Posterior vena cava (tissue), 2 donors: ENCODE data around the gene KLF15. TPM values are rescaled to one million over a fixed set of nuclear protein-coding genes. Genes with fewer than 3 reads are reported as not detected.
A peak's percentile ranks its signal among the peaks of the same experiment; 100 is the strongest.

Experiments
- DNase-seq: peaks from one replicate; pipeline ENCODE4 v3.0.0-alpha.2; 2020; ENCODE audit warnings: low spot score
- intact Hi-C, 2 donors: fragments of 100-400 bp; cut with DNase I; formaldehyde crosslinking; loops; one replicate each; pipeline versions ENCODE4 v1.14.1 to v1.14.2; 2022 to 2023
- long read RNA-seq, 2 donors: library from polyadenylated mRNA; unstranded; transcript quantifications; one replicate each; pipeline ENCODE4 v2.0.0, GENCODE V29; 2020 to 2021
- total RNA-seq, 2 donors: library from RNA; stranded (reverse); fragmentation: NEBNext Ultra II Directional; extraction: Animal tissue kit (Norgen Biotek cat#: 25700); gene quantifications; one replicate each; pipeline ENCODE4 v1.2.1, GENCODE V29; 2021
- donor health status: DM: yes; HTN: yes; CAD: no.
- donor health status: DM: yes; HTN: yes; CAD: no.

The KLF15 gene
- 10 to 100 TPM; 10.6 to 15.5 TPM for total RNA-seq
- long read RNA-seq, donor 1, partial matches to known transcripts: 1 of 3 reads
- long read RNA-seq, donor 1, other reads (novel, unspliced or antisense): 1 of 3 reads
- long read RNA-seq, donor 2: 0 reads

DNA sequence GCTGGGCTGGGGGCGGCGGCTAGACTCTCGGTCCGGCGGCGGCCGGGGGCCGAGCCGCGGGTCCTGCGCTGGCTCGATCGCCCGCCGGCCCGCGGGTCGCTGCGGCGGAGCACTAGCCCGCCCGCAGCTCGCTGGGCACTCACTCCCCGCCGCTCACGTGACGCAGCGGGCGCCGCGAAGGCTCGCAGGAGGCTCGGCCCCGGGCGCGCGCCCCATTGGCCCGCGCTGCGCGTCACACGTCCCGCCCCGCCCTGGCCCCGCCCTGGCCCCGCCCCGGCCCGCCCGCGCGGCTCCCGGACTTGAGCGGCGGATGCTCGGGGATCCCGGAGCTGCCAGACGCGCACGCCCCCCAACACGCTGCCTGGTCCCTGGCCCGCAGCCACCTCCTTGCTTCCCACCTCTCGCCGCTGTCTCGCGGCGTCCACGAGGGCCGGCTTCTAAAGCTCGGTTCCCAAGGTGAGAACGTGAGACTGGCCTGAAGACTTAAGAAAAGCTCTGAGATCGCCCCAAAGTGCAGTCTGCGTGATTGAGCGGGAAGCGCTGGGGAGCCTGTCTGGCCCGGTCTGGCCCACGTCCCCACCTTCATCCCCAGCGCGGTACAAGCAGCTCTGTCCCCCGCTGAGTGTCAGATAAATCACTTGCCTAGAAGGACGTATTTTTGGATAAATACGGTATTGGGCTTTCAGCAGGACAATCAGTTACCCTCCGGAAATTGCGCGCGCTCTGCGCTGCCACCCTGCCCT is at the start of gene KLF15:
Gene KLF15, minus strand, starts transcription at position 114 of the 743 bp plus-strand sequence. CDS start 4,486 bp downstream, outside the sequence.
- DNase-seq: peak; percentile 95
- intact Hi-C loops: loop anchor here (10.0 kb wide), 1 partner anchor 93 kb away; no protein-coding TSS in a partner anchor

DNA sequence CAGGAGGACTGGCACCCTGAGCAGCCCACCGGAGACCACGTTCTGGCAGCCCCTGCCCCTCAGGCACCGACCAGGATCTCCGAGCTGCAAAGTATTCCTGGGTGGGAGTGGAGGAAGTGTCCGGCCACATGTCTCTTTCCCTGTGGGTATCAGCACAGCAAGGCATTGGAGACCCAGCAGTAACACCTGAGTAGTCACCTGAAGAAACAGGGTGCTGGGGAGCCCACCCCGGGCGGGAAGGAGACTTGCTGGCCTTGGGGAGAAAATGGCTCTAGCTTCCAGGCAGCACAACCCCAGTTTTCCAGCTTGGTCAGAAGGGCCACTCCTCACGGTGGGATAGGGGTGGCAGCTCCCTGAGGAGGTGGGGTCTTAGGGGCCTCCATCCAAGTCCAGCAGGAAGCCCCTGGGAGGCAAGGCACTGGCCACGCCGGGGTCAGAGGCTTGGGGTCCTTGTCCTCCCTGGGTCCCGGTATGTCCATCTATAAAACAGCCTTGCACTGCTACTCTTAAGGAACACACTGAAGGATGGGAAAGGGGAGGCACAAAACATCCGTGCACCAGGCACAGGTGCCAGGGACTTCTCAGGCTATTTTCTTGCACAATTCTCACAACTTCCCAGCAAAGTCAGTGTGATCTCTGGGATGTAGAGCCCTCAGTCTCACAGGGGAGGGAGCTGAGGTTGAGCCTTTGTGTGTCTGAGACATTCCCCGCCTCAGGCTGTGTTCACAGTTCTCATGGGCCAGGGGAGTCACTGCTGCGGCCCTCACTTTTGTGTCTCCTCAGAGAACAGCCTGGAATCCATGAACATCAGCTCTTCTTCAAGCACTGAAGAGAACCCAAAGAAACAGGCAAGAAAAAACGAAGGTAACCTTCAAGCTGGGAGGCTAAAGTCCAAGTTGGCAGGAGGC is 49.4 kb upstream of the KLF15 start:
- intact Hi-C loops: no loop called here
- no peak for DNase-seq

DNA sequence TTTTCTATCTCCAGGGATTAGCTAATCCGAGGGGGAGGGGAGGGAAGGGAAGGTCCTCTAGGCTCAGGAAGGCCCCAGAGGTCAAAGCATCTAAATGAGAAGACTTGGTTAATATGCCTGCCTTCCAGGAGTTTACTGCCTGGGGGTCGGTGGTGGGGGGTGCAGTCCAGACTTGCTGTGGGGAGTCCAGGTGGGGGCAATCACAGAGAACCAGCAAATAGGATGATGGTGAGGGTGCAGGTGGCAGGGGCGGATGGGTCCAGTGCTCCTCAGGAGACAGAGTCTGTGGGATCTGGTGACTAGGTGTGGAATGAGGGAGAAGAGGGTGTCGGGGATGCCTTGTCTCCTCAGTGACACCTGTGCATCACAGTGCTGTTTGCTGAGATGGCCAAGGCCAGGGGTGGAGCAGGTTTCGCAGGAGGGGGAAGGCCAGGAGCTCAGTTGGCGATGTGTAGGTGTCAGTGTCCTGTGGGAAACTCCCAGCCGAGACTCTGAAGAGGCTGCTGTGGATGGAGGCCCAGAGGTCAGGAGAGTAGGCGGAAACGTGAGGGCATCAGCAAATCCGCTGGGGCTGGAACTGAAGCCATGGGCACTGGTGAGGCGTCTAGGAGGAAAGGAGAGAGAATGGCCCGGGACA is 45.6 kb upstream of the KLF15 start:
- DNase-seq: no peak
- intact Hi-C loops: loop anchor here in 1 of 2 donors (5.0 kb wide), 1 partner anchor 535 kb away; no protein-coding TSS in a partner anchor

DNA sequence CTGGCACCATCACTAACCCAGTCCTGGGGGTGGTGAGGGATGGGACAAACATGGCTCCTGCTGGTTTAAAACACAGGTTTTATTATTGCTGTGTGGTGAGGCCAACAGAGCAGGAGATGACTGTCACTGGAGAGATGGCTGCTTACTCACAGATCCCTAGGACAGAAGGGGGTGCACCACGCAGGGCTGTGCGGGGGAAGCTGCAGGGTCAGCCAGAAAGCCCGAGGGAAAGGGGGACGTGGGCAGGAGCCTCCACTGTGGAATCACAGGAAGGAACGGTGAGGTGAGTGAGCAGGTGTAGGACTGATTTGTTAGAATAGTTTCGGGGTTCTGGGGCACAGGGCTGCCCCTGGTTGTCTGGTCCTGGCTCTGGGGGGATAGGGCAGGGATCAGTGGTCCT is 45.0 kb upstream of the KLF15 start:
- DNase-seq: no peak
- intact Hi-C loops: loop anchor here in 1 of 2 donors (5.0 kb wide), 1 partner anchor 535 kb away; no protein-coding TSS in a partner anchor

DNA sequence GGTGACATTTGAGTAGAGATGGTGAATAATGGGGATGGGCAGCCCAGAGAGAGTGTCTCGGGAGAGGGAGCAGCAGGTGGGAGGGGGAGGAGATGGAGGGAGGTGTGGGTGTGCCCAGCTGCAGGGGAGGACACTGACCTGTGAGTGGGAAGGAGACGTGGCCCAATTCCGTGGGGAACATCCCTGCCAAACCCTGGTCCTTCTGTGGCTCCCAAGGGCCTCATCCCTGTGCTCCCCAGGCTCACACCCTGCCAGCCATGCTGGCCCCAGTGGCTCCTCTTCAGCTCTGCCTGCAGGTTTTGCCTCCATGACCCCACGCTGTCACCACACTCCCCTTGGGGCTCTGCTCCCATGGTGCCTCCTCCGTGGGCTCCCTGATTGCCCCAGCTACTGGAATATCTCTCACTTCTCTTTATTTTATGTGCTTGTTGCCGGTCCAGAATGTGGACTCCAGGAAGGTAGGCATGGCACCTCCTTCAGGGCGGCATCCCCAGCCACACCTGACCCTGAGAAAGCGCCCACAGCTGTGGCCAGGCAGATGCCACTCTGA is 44.5 kb upstream of the KLF15 start:
- intact Hi-C loops: loop anchor here in 1 of 2 donors (5.0 kb wide), 1 partner anchor 536 kb away; no protein-coding TSS in a partner anchor
- DNase-seq: no peak

DNA sequence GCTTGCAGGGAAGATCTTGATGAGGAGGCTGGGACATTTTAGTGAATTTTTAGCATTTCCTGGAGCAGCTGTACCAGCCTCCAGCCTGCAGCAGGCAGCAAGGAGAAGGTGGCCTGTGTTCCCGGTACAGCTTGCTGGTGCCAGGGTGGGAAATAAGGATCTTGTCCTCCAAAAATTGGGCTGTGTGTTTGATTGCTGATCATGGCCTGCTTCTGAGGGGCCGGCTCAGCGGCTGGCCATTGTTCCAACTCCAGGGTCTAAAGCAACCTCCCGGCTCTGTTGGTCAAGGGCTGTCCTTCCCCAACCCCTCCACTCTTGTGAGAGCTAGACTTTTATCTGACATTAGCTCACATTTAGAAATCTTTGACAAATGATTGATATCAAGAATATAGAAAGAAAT is 42.5 kb upstream of the KLF15 start:
- intact Hi-C loops: loop anchor here in 1 of 2 donors (5.0 kb wide), 1 partner anchor 538 kb away; no protein-coding TSS in a partner anchor
- DNase-seq: no peak

DNA sequence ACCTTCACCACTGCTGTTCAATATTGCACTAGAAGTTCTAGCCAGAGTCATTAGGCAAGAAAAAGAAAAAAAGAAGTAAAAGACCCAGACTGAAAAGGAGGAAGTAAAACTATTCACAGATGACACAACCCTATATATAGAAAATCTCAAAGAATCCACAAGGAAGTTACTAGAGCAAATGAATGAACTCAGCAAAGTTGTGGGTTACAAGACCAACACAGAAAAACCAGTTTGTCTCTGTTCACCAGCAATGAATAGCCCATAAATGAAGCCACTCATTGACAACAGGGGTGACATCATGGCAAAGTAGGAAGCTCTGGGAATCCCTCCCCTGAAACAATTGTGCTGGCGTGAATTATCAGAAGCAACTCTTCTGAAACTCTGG is 42.1 kb upstream of the KLF15 start:
- no peak for DNase-seq
- intact Hi-C loops: no loop called here

DNA sequence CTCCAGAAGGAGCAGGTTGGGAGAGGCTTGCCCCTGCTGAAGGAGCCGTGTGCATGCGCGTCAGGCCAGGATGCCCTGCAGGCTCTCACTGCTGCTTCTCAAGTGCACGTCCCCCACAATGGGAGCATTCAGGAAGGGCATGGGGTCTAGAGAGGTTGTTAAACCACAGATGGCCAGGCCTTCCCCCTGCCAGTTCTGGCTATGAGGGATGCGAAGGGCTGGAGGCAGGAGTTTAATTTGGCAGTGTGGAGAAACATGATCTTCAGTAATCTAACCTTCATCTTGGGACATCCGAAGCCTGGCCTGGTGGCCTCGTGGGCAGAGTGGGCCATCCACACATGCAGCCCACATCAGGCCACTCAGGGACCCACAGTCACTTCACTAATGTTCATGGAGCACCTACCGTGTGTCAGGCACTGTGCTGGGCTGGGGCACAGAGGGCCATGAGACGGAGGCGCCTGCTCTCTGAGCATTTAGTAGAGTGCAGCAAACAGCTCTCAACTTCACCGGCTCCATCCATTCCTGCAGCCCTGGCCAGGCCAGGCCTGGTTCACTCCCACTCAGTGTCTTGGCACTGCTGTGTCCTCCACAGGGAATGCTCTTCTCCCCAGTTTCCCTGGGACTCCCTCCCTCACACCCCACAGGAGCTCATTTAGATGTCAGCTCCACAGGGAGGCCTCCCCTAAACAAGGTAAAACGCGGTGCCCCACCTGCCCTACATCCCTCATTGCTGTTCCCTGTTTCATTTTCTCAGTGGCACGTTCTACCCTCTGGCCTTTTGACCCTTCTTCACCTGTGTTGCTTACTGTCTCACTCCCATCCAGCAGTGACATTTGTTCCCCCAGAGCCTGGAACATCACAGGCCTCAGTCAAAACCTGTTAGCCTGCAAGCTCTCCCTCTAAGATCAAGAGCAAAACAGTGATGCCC is 41.5 kb upstream of the KLF15 start:
- no peak for DNase-seq
- intact Hi-C loops: no loop called here

DNA sequence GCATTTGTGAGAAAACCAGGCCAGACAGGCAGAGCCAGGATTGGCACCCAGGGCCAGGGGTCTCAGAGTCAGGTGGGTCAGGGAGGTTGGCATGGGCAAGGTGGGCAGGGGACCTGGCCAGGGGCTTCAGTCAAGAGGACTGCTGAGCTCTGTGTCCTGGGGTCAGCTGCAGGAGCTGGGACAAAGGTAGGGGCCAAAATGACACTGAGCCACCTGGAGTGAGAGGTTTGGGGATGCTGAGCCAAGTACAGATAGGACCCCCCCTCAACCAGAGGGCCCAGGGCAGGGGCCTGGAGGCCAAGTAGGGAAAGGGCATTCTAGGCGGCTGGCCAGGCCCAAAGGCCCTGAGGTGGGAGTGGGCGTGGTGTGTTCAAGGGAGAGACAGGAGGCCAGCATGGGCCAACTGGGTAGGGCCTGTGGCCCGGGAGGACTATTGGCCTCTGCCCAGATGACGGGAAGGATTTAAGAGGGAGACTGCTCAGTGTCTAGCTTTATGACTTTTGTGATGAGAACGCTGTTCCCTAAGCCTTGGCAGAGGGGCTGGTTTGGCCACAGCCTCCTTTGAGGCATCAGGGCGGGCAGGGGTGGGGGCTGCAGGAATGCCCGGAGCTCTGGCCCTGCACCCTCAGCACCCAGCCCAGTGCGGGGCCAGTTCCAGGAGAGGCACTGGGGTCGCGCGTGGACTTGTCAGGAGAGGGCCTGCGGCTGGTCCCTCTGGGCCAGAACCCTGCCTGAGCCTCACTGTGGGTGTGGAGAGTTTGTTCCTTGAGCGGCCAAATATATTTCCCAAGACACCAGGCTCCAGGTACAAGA is 40.6 kb upstream of the KLF15 start:
- no peak for DNase-seq
- intact Hi-C loops: no loop called here

DNA sequence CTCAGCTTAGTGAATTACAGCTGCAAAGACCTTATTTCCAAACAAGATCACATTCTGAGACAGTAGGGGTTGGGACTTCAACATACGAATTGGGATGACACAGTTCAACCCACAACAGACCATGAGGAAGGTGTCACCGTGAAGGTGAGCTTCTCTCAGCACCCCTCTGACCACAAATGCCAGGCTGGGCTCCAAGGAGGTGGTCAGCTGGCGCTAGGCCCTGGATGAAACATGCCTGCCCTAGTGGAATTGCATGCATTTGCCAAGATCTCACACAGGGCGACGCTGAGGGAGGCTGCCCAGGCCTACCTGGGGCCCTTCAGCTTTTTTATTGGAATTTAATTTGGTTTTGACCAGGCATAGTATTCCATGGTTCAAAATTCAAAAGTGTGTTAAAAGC is 39.3 kb upstream of the KLF15 start:
- no peak for DNase-seq

DNA sequence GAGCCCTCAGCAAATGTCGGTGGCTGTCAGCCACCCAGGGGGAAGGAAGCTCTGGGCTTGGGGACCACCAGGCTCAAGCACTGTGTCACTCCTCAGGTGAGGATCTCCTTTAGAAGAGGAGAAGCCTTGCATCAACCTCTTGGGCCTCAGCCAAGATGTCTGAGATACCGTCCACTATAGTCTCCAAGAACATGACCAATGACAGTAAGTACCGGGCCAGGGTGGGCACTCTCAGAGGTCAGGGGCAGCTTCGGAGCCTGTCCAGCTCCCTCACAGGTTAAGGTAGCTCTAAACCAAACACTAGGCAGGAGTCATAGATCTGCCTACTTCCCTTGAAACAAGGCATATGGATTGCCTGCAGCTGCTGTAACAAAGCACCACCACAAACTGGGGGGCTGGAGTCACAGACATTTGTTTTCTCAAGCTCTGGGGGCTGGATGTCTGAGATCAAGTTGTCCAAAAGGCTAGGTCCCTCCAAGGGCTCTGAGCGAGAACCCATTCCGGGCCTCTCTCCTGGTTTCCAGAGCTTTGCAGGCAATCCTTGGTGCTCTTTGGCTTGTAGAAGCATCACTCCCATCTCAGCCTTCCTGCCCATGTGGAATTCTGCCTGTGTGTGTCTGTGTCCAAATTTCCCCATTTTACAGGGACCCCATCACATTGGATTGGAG is 38.8 kb upstream of the KLF15 start:
- intact Hi-C loops: no loop called here
- no peak for DNase-seq

More for the DNA sequence above, 39.3 kb upstream of the KLF15 start:
- intact Hi-C loops: no loop called here

DNA sequence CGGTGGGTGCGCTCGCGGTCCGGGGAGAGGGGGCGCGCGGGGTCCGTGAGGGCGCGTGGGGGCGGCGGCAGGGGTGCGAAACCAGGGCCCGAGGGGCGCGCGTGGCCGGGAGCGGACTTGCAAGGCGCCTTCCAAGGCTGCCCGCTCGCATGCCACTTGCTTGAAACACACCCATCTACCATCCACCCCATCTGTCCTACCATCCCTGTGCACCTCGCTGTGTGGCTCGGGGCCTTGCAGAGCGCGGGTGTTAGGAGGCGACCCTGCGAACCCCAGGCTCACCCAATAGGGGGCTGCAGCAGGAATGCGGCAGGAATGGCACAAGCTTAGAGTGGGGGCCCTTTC is 37.7 kb upstream of the KLF15 start:
- intact Hi-C loops: loop anchor here (1.0 to 5.0 kb wide), 3 partner anchors 41 to 263 kb away; no protein-coding TSS in a partner anchor
- DNase-seq: no peak

DNA sequence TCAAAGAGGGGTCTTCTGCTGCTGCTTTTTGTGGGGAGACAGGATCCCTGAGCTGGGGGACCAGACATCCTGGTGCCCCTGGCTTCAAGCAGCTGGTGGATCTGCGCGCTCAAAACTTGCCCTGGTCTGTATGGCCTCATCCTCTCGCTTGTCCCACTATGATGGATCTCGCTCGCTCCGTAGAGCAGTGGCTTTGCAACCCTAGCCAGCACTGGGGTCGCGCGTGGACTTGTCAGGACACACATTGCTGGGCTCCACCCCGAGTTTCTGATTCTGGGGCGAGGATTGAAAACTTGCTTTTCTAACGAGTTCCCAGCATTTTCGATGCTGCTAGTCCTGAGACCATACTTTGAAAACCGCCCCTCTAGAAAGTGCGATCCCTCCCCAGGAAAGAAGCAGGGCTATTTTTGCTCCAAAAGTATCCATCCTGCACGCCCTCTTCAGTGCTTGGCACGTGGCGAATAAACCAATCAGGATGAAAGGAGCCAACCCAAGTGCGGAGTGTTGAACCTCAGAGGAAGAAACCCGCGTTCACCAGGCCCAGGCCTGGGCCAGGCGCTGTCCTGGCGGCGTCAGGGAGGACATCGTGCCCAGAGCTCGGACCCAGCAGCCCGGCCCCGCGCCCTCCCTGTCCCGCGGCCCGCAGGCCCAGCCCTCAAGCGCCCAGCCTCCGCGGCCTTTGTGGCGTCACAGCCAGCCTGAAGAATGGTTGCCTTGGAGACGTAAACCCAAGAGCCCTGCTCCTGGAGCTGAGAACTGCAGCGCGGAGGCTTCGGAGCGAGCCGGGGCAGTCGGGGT is 37.2 kb upstream of the KLF15 start, which contains the start of gene CFAP100:
Gene CFAP100, plus strand, starts transcription at position 731 of the 798 bp plus-strand sequence. CDS start 1,092 bp downstream, outside the sequence.
- intact Hi-C loops: loop anchor here (1.0 to 5.0 kb wide), 3 partner anchors 40 to 262 kb away; no protein-coding TSS in a partner anchor
- DNase-seq: no peak

DNA sequence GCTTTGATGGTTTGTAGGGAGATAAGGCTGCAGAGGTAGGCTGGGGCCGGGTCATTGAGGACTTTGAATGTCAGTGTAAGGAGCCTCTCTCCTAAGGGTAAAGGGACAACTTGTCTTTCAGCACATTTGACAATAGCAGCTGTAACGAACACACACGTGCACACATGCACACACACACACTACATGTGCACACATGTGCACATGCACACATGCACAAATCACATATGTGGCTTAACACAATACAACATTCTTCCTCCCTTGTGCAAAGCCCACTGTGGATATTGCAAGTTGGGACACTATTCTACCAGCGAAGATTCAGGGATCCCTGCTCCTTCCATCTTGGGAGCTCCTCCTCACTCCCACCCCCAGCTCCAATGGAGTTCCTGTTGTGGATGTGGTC is 36.4 kb upstream of the KLF15 start:
- no peak for DNase-seq

DNA sequence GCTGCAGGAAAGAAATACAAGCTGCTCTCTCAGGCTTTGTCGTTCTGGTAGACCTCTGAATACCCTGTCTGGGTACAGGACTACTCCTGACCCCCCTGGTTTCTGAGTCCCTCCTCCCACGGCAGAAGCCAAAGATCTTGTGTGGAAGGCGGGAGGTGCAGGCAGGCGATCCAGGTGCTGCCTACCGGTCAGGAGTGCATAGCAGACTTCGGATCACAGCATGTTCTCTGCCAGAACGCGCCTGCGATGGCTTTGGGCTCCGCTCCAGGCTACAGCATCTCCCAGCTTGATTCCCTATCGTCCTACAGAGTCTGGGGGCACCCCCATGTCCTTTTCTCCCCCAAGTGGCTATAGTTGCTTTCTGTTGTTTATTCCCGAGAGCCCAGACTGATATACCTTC is 35.0 kb upstream of the KLF15 start:
- DNase-seq: no peak
- intact Hi-C loops: loop anchor here (5.0 kb wide), 2 partner anchors 135 to 260 kb away; no protein-coding TSS in a partner anchor

More for the DNA sequence above, 36.4 kb upstream of the KLF15 start:
- intact Hi-C loops: loop anchor here (5.0 kb wide), 2 partner anchors 136 to 261 kb away; no protein-coding TSS in a partner anchor
